ENCODE results near the gene OR6J1.

GRCh38 chr14:22589096-22589839 is 54.9 kb downstream of the OR6J1 start, which contains the start of gene DAD1:
- TF ChIP-seq, protein P1, sequence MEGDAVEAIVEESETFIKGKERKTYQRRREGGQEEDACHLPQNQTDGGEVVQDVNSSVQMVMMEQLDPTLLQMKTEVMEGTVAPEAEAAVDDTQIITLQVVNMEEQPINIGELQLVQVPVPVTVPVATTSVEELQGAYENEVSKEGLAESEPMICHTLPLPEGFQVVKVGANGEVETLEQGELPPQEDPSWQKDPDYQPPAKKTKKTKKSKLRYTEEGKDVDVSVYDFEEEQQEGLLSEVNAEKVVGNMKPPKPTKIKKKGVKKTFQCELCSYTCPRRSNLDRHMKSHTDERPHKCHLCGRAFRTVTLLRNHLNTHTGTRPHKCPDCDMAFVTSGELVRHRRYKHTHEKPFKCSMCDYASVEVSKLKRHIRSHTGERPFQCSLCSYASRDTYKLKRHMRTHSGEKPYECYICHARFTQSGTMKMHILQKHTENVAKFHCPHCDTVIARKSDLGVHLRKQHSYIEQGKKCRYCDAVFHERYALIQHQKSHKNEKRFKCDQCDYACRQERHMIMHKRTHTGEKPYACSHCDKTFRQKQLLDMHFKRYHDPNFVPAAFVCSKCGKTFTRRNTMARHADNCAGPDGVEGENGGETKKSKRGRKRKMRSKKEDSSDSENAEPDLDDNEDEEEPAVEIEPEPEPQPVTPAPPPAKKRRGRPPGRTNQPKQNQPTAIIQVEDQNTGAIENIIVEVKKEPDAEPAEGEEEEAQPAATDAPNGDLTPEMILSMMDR (IDR thresholded peaks at IDR 0.05) = no peak
- TF ChIP-seq POLR2A (IDR thresholded peaks at IDR 0.05) = peak in 1 of 2 donors; percentile 73

Measured in lower leg skin (tissue), 3 donors.